HG02981 (cell line): ENCODE measurements around the gene KIF2A.
A peak's percentile ranks its signal among the peaks of the same experiment; 100 is the strongest.

ENCODE experiments used
- ATAC-seq: cut with Tn5 transposase; IDR thresholded peaks from one replicate; pipeline ENCODE4 v1.9.1; 2021; ENCODE audit warnings: mild to moderate bottlenecking, moderate library complexity; ENCODE audit not compliant: unreplicated experiment

KIF2A gene

DNA sequence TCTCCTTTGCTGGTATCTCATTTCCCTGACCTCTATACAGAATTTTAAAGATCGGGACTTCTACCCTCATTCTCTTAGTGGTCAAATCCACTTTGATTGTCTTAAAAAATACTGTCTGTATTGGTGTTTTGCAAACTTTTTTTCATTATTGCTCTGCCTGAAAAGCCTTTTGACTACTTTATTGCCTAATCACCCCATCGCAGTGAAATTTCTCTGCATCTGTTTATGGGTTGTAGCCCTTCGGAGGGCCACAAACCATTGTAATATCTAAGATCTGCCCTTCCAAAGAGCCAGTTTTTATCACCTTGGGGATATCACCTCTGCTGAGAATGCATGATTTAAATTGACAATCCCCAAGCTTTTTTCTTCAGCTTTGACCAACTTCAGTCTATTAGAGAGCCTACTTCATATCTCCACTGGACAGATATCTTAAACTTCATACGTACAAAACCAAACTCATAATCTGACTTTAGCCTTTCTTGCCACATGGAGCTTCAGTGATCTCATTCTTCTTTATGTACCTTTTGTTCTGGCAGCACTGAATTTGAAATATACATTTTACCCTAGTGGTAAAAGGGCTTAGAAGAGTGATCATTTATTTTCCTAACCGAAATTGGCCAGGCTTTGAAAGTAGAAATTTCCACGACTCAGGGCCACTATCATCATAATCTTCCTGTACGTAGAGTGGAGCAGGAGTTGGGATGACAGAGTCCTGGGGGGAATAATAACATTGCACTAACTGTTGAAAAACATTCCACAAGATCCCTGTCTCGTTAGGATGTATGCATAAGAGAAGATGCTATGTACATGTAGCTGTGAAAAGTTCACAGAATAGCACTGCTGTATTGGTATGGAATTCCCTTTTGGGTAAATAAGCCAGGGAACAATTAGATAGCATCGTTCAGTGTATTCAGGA is 21.4 kb downstream of the KIF2A start:
- no peak for ATAC-seq

DNA sequence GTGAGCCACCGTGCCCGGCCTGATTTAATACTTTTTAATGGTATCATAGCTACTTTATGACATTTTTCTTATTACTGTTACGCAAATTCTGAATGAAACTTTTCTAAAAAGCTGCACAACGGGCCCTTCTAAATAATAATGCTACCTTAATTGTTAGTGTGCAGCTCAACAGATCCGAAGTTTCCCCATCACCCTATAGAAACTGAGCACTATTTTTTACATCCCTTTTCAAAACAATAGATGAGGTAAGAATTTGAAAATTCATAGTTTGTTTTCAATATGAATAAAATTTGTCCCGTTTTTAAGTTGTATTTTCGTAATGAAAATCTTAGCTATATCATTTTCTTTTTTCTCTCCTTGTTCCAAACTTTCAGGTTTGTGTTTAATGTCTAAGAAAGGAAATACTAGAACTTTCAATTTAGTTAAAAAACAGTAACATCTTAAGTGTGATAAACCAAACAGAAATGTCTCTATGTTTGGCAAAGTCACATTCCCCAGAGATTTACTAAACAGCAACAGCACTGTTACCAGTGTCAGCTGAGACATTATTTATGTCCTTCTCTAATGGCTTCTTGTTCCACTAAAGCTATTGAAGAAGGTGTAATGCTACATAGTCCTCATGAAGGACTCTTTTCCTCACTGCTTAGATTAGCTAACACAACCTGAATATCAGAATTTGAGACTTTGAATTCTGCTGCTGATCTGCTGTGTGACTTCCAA is 22.9 kb downstream of the KIF2A start:
- ATAC-seq = no peak

DNA sequence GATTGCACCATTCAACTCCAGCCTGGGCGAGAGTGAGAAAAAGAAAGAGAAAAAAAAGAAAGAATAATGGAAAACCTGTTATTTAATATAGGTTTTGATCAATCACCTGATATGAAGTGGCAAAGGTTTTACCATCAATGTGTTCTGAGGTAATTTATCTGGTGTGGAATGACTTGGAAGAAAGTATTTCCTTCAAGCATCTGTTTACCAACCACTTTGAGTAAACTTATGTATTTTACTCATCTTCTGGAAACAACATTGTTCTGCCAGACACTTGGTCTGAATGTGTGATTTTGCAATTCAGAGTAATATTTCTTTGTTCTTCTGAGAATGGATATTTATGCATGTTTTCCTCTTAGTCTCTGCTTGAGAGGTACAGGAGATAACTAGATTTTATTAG is 24.3 kb downstream of the KIF2A start:
- no peak for ATAC-seq

DNA sequence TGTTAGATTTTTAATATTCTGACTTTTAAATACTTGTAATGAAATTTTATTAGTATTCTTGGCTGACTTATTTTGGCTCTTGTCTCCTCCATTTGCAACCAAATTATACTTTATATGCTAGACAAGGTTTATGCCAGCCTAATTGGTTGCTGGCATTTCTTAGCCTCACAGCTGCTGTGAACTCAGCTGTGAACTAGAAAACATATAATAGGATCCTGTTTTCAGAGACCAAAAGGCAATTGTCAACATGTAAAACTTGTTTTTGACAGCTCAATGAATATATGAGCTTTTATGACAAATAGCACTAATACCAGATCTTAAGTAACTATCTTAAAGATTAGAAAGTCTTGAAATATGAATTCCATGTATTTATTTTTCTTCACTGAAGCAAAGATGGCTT is 25.9 kb downstream of the KIF2A start:
- no peak for ATAC-seq

DNA sequence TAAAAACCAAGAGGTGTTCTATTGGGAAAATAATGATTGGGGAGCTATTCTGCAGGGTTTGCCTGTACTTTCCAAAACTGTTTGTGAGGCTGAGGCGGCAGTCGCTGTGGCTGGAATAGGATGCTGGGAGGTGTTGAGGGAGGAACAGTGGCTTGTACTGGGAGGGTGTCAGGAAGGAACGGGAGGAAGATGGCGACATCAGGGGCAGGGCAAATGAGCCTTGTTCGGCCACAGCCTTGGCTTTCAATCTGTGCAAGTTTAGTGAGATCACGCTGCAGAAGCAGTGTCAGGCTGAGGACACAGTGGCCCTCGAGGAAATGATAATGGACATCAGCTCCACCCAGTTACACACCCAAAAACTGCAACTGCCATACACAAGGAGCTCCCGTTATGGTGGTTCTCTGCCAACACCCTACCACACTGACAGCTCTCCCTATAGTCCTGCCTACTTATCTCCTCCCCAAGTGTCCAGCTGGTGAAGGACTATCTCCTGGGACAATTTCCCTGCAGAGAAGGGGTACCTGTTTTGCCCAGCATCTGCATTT is 27.3 kb downstream of the KIF2A start:
- ATAC-seq = no peak

DNA sequence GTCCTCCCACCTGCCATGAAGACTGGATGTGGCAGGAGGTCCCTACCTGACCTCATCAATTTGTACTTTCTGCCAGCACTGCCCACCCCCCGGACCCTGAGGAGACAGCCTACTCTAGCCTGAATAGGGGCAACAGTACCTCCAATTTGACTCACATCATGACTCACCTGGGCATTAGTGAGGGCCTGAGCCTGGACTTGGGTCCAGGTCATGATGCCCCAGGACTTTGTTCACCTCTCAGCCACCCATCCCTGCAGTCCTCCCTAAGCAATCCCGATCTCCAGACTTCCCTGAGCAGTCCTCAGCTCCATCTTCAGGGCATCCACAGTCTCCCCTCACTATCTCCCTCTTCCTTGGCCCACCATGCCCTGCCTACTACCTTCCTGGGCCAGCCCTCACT is 28.1 kb downstream of the KIF2A start:
- no peak for ATAC-seq

DNA sequence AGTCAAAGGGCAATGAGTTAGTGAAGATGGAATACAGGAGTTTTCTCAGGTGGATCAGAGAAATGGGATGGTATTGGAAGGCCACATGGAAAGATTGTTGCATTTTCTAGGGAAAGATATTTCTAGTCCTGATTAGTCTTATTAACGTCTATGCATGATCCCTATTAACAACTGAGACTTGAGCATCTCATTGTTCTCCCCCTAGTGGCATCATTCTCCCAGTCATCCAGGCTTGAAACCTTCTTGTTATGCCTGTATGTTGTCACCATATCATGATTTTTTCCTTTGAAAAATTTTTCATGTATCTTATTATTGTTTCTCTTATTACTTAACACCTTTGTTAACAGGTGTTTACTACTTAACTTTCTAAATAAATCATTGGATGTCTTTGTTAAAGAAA is 34.4 kb downstream of the KIF2A start:
- ATAC-seq = no peak

DNA sequence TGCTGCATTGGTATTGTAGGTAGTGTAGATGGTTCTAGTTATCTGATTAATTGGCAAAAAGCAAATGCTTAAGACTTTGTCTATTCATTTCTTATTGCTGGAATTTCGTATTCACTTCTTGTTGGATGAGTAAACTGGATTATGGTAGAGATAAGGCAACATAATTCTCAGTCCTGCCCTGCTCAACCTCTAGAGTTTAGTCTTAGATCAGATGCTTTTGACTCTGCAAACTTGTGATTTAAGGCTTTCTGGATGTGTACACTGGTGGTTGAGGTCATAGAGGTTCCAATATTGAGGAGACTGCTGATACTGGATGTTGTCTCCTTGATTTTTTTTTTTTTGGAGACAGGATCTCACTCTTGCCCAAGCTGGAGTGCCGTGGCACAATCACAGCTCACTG is 35.0 kb downstream of the KIF2A start:
- no peak for ATAC-seq

DNA sequence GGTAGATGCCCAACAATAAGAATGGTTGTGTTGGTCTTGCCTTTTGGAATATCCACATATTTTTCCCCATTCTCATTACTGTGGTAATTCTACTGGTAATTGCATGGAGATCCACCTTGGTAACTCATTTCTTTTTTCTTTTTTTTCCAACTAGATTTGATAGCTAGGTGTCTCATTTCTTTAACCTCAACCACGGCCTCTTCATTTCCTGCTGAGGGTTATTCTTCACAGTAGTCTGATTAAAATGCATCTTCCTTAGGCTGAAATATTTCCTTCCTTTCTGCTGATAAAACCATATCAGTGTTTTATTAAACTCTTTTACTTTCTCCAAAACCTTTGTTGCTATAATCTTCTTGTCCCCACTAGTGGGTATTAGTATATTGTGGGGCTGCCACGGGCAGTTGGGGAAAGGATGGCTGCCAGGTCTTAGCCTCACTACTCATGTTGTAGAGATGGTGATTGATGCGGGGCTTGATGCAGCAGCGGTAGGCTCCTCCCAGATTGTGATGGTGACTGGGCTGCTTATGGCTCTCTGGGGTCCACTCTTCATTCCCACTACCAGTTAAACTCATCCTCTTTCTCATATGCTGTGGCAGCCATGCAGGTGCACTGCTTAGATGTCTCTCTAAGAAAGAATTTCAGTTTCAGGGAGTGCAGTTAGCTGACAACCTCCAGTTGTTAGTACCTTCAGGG is 35.9 kb downstream of the KIF2A start:
- ATAC-seq = peak; percentile 56

DNA sequence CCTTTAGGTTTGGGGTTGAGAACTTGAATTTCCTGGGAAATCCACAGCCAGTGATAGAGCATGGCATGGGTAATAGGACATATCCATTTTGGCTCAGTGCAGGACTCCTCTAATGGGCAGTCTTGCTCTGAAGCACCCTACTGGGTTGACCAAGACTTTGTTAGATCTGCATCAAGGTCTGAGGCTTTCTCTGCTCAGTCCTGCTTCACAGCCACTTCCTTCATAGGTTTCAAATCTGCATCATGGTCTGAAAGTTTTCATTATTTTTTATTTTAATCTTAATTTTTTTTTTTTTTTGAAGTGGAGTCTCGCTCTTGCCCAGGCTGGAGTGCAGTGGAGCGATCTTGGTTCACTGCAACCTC is 36.5 kb downstream of the KIF2A start:
- ATAC-seq = peak; percentile 38

DNA sequence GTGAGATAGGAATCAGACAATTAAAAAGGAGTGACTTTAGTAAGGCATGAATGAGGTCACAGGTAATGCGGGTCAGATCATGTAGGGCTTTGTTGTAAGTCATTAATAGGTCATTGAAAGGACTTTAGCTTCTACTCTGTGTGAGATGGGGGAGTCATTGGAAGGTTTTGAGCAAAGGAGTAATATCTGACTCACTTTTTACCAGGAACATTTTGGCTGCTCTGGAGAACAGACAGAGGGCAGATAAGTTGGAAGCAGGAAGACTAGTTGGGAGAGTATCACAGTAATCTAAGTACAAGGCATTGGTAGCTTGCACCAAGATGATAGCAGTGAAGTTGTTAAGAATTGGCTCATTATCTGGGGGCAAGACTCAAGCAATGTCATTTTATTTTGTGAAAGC is 37.4 kb downstream of the KIF2A start:
- no peak for ATAC-seq

DNA sequence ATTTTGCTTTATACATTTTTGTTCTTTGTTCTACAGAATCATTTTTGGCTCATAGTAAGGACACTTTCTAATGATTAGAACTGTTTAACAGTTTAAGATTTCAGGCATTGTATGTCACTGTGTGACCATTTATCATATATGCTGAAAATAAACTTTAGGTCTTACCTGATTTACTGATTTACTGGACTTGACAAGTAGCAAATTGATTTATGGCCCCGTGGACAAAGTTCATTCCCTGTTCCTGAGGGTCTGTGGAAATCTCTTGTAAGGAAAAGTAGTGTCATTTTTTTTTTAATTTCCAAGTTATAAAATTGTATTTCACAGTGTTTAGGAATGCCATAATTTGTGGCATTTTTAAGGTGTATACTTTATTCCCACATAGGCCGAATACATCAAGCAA is 40.7 kb downstream of the KIF2A start:
- ATAC-seq = no peak

DNA sequence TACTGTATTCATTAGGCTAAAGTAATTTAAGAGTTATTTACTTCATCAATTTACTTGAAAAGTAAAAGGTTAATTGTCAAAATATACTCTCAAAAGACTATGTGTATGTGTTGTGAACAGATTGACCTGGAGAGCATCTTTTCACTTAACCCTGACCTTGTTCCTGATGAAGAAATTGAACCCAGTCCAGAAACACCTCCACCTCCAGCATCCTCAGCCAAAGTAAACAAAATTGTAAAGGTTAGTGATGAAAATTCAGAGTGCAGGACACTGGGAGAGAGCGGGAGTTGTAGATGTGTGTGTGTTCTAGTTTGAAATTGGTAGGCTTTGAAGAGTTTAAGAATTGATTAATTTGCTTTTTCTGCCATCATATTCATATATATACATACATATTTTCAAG is 41.9 kb downstream of the KIF2A start:
- ATAC-seq = no peak

DNA sequence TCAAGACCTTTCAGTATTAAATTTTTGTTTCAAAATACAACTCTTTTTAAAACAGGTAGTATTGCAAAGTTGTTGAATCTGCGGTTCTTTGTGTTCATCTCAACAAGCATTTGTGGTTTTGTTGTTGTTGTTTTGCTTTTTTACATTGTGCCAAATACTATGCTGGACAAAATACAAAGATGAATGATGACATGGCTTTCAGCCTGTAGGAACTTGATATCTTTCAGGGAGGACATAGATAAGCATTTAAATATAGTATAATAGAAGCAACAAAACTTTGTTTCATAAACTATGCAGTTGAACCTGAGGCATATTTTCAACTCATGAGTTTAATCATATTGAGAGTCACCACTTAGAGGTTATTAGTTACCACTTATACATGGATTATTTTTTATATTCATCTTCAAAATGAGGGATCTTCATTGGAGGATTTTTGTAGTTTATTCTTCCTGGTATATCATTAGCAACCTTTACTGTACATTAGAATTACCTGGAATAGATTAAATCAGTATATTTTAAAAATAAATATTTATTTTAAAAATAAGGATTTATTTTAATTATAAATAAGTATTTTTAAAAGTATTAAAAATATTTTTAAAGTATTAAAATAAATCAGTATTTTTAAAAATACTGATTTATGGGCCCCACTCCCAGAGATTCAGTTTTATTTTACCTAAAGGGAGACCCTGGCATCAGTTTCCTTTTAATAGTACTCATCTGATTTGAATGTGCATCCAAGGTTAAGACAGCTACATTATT is 42.9 kb downstream of the KIF2A start:
- no peak for ATAC-seq

DNA sequence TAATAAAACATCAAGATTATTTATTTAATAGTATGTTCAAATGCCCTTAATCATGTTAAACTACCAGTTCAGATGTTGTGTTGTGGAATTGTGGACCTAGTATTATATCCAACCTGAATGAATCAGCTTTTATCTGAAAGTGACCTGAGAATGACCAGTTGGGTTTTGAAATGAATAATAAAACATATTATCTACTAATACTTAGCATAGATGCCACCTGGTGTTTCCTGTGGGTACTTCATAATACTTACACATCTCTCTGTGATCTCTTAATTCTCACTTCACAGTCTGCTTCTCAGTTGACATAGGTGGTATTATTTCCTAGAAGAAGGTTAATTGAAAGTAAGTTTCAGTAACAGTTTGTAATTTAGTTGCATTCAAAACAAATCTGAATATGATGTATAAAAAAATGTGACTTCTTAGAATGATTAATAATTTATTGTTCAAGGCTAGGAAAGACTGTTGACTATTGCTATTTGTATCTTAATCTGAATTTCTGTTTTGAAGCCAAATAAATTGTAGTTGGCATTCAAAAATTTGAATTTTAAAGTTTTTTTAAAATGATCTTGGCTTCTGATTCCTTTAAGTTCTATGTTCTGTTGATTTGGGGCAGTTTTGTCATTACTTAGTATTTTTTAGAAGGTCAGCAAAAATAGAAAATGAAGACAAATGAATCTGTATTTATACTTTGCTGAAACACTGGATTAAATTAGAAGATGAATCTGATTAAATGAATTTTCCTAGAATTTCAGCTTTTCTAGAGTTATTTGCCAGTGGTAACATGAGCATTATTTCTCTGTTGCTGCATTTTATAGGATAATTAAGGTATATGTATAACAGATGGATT is 48.2 kb downstream of the KIF2A start:
- ATAC-seq = peak; percentile 89

DNA sequence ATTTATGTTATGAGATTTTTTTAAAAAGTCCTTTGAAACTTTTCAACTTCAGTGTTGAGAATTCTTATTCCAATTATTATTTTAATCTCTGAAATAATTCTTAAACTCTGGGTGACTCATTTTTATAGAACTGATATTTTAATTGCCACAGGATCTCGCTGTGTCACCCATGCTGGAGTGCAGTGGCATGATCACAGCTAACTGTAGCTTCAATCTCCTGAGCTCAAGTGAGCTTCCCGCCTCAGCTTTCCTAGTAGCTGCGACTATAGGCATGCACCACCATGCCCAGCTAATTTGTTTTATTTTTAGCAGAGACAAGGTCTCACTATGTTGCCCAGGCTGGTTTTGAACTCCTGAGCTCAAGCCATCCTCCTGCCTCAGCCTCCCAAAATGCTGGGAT is 56.7 kb downstream of the KIF2A start:
- no peak for ATAC-seq

DNA sequence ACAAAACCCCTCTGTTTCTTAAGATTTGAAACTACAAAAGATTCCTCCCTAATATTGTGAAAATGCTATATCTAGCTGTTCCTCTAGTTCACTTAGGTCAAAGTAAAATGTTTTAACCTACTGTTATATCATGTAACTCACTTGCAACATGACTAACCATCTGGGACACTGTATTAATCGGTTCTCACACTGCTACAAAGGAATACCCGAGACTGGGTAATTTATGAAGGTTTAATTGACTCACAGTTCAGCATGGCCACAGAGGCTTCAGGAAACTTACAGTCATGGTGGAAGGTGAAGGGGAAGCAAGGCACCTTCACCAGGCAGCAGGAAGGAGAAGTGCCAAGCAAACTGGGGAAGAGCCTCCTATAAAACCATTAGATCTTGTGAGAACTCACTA is 63.0 kb downstream of the KIF2A start:
- no peak for ATAC-seq

DNA sequence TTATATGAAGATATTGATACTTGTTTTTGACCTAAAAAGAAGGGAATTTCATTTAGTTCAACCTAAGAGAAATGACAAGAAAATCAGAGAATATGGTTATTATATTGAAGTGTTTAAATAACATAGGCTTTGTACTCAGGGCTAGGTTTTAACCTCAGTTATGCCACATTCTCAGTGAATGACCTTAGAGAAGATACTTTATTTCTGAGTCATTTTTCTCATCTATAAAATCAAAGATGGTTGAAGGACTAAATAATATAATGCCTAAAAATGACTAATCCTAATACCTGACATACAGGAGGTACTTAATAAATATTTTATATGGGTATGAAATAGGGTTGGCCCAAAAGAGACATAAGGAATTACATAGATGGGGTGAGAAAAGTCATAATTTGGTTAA is 65.4 kb downstream of the KIF2A start:
- no peak for ATAC-seq

DNA sequence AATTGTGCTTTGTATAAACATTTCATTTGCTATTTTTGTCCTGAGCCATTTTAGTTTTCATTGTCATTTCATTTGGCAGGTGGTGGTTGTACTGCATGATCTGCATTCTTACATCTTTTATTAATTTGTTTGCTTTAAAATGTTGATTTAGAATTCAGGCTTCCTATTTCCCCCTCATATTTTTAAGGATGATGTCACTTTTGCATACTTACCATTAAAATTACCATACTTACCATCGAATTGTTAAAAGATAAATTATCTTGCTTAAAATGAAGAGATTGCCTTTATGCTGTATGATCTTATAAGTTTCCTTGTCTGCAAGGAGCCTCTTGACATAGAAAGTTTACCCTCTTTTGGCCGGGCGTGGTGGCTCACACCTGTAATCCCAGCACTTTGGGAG is 66.6 kb downstream of the KIF2A start:
- ATAC-seq = no peak

DNA sequence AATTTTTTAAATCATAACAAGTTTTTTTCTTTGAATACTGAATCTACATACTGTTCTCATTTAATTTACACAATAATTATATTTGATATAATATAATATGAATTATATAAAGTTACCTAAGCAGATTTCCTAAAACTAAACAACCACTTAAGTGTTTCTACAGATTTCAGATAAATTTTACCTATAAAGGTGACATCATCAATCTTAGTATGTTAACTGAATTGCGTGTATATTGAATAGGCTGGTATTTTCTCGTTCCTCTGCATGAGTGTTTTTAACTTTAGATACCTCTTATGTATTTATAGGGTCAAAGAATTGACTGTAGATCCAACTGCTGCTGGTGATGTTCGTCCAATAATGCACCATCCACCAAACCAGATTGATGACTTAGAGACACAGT is 67.4 kb downstream of the KIF2A start:
- ATAC-seq = no peak
